Fibroblast of peridontal ligament (primary cell): ENCODE data around the gene ZNF175.

Experiments used
- DNase-seq: peaks from one replicate; pipeline ENCODE4 v3.0.0-alpha.2; 2010; ENCODE audit errors: extremely low read depth

ZNF175 gene

DNA sequence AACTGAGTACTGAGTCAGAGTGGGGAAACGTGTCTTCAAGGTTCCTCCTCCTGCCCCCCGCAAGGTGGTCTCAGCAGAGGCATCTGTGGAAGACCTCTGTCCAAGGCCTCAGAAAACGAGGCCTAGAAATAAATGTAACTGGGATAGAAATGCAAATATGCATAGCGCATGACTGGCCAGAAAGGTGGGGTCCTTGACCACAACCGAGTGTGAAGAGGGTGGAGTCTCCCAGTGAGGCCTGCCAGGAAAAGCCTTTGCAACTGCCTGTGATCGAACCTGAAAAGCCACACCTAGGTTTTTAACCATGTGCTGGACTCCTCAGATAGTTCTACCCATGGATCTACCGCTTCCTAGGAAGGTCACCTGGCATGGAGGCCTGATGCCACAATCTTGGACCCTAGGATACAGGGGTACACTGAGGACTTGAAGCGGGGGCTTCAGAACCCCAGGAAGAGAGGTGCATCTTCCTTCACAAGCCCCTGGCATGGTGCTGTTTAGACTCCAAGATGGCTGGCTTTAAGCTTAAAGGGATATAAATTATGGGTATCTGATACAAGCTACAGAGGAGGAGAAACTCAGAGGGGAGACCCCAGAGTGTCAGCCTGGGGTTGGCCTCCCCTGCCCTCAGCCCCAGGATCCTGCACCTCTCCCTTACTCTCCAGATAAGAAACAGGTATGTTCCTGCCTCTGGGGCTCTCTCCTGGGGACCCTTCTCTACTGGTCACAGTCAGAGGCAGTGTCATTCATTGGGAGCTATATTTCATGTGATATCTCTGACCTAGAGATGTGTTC, 21.4 kb upstream of the ZNF175 start:
- no peak for DNase-seq

DNA sequence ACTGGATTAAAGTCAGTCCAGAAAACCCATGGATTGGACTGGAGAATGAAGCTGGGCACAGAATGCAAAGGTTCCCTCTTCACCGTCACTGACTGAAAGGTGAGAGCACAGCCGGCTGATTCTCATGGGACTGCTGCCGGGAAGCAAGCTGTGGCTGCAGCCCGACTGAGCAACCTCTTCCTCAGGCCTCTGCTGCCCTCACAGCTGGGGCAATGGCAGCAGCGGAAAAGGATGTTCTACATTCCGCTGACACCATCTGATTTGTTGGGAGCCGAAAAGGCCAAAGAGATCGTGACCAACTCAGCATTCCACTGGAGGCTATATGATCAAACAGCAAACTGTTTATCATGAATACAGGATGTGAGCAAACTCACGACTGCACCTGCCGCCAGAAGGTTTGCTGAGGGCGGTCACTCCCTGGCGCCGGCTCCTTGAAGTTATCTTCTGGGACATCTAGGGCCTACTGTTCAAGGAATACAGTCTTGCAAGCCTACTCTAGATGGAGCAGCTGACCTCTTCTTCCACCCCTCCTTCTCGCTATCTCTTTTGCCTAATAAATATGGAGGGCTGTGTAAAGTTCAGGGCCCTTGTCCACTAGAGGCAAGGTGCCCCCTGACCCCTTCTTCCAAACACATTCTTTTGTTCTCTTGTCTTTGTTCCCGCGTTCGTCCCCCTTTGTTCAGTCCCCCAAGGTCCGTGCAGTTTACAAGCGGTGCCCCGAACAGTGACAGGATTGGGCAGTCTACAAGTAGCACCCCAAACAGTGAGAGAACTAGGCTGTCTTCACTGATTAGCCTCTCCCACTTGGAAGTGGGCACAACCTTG, 20.0 kb upstream of the ZNF175 start:
- no peak for DNase-seq

DNA sequence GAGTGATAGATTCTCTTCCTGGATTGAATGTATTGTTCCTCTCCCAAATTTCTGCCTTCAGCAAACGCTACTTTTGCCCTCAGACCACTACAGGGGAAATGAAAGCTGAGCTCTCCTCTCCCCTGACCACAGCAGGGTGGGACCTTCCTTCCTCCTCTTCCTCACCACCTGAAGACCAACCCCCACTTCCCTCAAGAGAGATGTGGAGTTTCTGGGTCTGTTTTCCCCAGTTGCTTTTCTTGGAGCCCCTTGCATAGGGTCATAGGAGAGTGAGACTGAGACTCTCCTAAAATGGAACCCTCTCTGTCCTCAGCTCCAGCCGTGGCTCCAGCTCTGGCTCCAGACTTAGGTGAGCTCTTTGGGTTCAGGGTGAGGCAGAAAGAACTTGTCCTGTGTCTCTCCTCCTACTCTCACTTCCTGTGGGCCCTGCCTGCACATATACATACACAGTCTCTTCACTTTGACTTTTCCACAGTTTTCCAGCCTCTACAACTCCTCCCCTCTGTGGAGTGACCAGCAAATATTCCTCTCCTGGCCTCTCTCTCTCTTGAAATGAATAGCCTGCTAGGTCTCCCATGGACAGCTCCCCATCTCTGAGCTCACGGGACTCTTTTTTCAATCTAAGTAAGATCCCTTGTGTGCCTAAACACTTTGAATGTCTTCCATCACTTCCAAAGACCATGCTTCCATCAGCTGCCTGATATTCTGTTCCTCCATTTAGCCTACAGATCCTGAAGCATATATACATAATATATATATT, 19.2 kb upstream of the ZNF175 start:
- no peak for DNase-seq

DNA sequence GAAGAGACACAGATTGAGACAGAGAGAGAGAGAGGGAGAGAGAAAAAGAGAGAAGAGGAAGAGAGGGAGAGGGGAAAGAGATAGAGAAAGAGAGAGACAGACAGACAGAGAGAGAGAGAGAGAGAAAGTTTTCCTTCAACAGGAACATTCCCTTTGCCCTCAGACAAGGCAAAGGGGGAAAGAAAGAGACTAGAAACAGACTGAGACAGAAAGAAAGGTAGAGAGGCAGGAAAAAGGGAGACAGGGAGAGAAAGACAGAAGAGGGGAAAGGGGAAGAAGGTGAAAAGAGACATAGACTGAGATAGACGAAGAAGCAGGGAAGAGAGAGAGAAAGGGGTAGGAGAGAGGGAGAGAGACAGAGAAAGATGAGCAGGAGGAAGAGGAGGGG, 18.5 kb upstream of the ZNF175 start:
- no peak for DNase-seq

DNA sequence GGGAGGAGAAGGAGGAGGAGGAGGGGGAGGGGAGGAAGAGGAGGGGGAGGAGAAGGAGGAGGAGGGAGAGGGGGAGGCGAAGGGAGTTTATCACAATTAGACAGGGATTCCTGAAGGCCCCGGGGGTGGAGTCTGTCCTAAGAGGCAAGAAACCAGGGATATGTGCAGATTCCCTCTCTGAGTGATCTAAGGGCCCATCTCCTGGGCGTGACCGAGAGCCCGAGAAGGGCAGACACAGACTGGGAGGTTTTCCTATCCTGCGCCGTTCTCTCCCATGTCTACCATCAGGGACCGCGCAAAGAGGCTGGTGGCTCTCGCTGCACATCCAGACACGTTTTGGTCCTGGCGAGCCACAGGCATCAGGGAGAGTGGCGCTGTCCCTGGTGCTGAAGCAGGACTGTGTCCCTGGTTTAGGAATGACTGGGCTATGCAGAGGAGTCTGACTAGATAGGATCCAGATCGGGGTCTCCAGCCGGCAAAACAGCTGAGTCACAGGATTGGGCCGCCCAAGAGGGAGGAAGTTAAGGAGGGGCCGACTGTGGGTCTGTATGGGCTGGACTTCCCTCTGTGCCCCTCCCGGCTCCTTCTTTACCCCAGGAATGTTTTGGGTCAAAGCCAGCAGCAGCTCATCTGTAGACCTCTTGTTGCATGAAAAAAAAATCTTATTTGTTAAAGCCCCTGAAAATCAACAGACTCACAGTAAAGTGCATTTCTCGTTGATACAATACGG, 17.9 kb upstream of the ZNF175 start:
- peak; percentile 32 for DNase-seq

DNA sequence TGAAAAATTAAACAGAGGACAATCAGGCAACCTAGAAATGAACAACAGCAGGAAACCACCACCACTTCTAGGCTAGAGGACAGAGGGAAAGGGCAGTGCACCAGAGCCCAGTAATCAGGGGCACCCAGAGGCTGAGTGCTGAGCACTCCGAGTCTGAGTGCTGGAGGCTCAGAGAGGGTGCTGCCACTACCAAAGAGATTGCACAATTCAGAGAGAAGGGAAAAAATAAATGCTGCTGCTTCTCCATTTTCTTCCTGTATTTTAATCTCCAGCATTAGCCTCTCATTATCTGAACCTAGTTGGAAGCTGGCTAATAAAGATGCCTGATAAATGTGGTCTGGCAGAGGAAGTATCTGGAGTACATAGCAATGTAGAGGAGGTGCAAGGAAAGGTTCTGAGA, 11.8 kb upstream of the ZNF175 start:
- DNase-seq: no peak

DNA sequence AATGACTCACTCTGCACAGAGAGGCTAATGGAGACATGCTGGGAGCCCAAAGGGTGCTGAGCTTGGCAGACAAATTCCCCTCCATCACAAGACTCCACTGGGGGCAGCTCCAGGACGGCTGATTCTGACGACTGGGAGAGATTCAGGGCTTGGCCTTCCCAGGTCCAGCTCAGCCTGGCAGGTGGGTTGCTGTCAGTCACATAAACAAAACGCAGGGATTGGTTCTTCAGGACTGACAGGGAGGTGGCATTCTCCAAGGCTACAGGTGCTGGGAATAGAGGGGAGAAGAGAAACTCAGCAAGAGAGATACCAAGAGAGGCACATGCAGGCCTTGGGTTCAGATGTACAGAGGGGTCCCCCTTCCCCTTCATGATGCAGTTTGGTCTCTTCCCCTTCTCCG, 10.7 kb upstream of the ZNF175 start:
- DNase-seq: no peak

DNA sequence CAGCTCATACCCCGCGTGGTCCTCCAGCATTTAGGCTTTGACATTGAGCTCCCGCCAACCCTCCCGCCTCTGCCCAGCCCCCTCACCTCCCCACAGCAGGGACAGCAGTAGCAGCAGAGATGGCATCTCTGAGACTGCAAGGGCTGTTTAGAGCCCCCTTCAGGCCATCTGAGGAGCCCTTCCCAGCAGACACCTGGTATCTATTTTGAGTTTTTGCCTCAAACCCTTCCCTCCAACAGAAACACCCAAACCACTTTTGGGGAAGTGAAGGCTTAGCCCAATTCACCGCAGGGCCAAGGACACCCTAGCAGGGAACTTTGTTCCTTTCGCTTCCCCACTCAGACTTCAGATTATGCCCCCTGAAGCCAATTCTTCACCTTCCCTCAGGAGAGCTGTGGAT, 6.3 kb upstream of the ZNF175 start:
- DNase-seq: no peak

DNA sequence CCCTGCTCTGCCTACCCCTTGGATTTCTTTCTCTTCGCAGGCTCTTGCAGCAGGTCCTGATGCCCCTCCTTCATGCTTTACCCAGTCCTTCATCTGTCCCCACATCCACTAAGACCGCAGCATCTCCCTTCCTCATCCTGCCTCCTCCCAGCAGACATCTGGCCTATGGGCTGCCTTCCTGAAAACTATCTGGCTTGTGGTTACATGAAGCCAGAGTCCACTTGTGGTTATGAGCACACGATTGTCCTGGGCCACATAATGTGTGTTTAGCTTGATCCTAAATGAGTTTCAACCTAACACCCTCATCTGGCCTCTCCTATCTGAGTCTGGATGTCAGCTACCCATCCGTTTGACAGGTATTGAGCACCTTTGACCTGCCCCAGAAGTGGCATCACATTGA, 5.5 kb upstream of the ZNF175 start:
- DNase-seq: no peak

DNA sequence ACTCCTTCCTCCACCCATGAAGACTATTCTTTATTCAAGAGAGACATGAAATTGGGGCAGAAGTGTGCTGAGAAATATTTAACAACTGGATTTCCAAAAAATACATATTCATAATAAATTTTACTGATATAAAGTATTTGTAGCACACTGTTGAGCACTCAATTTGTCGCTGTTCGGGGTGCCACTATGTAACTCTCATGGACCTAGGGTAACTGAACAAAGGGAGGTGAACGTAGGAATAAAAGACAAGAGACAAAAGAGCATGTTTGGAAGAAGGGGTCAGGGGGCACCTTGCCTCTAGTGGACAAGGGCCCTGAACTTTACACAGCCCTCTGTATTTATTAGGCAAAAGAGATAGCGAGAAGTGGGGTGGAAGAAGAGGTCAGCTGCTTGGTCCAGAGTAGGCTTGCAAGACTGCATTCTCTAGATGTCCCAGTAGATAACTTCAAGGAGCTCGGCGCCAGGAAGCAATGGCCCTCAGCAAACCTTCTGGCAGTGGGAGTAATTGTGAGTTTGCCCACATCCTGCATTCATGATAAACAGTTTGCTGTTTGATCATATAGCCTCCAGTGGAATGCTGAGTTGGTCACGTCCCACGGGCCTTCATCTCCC, 4.5 kb upstream of the ZNF175 start:
- no peak for DNase-seq

DNA sequence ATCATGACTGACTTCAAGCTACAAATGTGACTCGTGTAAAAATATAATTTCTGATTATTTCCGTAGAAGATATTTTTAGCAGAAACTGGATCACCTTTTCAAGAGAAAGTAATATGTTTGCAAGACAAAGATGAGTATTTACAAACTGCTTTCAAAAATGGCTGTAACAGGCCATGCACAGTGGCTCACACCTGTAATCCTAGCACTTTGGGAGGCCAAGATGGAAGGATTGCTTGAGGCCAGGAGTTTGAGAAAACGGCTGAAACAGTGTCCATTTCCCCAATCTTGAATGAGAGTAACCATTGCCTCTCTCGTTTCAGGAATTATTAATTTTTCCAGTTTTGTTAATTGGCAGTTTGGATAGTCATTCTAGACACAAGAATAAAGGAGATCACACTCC, 3.5 kb upstream of the ZNF175 start:
- DNase-seq: no peak

DNA sequence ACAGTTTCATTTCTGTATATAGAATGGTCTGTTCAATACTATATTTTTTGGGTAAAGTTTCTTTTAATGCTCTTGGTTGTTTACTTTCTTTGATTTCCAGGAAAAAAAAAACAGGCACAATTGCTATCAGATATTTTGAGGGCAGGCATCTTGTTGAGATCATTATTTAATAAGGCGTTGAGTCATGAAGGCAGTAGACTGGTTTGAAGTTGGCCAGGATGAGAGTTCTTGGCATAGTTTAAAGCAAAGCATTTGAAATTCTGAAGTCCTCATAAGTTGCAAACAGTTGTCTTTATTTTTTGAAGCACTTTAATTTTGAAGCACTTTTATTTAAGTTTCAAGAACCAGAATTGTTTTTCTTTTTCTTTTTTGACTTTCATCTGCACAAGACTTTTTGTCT, 2.6 kb upstream of the ZNF175 start:
- no peak for DNase-seq

DNA sequence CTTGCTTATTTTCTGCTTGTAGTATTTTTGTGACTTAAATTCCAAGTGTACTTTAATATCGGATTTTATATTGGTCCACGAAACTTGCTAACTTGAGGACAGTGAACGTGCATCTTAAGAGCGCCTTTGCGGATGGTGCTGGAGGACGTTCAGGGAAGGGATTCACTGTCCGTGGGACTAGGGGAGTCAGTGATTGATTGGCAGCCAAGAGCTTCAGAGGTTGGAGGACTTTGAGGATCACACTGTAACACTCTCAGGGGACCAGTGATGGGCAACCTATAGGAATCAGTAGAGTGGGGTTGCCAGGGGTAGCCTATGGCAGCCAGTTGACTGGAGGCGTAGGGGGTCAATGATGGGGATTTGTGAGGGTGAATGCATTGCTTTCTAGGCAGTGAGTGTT, 516 bp downstream of the ZNF175 start:
- peak; percentile 22 for DNase-seq

DNA sequence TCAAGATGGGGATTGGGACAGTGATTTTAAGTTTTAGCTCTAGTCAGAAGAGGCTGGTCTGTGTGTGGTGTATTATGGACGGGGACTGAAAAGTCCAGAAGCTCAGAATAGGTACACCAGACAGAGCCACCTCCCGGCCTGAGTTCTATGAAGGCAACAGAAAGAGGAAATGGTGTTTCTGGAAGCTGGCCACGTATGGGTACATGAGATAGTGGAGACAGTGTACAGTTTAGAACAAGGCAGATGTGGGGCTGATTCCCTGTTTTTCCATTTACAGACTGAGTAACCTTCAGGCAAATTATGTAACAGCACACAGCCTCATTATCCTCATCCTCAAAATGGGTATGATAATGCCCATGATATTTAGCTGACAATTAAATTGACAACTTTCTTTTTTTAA, 1.3 kb downstream of the ZNF175 start:
- no peak for DNase-seq

DNA sequence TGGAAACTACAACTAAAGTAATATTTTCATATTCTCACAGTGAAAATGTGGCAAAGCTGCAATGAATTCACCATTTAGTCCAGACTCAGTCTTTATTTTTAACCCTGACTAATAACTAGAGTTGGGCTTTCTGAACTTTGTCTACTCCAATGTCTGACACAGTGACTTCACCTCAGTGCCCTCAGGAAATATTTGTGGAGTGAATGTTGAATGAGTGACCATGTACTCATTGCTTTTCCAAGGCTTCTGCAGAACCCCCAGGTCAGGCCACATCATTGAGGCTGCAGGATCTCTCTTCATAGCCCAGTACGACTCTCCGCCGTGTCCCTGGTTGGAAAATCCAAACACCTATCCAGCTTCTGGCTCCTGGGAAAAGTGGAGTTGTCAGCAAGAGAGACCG, 1.8 kb downstream of the ZNF175 start:
- DNase-seq: peak; percentile 9

DNA sequence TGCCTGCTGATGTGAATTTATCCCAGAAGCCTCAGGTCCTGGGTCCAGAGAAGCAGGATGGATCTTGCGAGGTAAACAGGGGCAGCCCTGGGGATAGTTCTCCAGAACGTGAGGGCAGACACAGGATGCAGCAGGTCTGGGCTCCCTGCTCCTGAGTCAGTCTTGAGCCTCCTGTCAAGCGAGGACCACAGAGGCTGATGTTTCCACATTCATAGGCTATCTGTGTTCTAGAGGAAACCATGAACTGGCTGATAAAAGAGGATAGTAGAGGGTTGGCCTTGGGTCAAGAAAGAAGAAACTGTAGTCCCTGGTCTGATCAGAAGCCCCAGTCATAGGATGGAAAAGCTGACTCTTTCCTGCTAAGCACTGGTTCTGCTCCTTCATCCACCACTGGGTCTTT, 2.2 kb downstream of the ZNF175 start:
- no peak for DNase-seq

DNA sequence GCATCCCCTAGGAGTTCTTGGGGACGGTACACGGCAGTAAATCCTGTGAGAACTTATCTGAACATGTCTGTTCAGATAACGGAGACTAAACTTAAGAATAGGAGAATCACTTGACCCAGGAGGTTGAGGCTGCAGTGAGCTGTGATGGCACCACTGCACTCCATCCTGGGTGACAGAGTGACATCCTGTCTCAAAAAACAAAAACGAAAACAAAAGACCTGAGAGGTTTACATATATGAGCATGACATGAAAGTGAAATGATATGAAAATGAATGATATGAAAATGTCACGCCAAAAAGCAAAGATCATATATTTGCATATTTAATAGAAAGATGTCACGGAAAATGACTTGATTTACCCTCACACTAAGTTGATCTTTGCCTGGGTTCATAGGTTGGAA, 5.8 kb downstream of the ZNF175 start:
- no peak for DNase-seq

DNA sequence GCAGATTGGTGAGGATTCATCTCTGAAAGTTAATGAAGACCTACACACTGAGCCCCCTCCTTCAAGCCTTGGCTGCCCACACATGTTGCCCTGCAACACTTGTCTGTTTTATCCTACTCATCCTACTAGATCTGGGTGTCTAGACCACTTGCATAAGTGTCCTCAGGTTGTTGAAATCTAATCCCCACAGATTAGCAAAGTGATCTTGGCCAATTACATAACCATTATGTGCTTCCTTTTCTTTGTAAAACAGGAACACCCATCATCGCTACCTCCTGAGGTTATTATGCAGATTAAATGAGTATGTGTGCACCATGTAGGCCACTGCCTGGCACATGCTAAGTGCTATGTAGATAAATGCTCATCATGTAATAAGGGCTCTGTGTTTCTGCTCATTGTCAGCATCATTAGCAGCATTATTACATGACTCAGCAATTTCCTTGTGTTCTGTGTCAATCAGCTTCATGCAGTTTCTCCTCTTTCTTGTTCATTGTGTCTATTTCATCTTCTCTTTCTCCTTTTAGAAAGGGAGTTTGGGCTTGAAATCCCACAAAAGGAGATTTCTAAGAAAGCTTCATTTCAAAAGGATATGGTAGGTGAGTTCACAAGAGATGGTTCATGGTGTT, 15.1 kb downstream of the ZNF175 start:
- DNase-seq: no peak

DNA sequence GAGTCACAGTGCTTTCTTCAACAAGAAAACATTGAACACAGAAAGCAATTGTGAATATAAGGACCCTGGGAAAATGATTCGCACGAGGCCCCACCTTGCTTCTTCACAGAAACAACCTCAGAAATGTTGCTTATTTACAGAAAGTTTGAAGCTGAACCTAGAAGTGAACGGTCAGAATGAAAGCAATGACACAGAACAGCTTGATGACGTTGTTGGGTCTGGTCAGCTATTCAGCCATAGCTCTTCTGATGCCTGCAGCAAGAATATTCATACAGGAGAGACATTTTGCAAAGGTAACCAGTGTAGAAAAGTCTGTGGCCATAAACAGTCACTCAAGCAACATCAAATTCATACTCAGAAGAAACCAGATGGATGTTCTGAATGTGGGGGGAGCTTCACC, 15.7 kb downstream of the ZNF175 start:
- no peak for DNase-seq

DNA sequence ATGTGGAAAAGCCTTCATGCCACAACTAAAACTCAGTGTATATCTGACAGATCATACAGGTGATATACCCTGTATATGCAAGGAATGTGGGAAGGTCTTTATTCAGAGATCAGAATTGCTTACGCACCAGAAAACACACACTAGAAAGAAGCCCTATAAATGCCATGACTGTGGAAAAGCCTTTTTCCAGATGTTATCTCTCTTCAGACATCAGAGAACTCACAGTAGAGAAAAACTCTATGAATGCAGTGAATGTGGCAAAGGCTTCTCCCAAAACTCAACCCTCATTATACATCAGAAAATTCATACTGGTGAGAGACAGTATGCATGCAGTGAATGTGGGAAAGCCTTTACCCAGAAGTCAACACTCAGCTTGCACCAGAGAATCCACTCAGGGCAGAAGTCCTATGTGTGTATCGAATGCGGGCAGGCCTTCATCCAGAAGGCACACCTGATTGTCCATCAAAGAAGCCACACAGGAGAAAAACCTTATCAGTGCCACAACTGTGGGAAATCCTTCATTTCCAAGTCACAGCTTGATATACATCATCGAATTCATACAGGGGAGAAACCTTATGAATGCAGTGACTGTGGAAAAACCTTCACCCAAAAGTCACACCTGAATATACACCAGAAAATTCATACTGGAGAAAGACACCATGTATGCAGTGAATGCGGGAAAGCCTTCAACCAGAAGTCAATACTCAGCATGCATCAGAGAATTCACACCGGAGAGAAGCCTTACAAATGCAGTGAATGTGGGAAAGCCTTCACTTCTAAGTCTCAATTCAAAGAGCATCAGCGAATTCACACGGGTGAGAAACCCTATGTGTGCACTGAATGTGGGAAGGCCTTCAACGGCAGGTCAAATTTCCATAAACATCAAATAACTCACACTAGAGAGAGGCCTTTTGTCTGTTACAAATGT, 16.4 kb downstream of the ZNF175 start:
- no peak for DNase-seq
